Measurements from ENCODE around the gene KANSL1. TPM values are rescaled to one million over a fixed set of nuclear protein-coding genes. Genes with fewer than 3 reads are reported as not detected.
A peak's percentile ranks its signal among the peaks of the same experiment; 100 is the strongest.

KANSL1 gene
- total and polyA plus RNA-seq, 9 of the 15 experiments (the other 6 are each of a cell fraction or from before 2014, with no cell fraction given), result 3.6 to 55.4 (median 31.8) TPM

DNA sequence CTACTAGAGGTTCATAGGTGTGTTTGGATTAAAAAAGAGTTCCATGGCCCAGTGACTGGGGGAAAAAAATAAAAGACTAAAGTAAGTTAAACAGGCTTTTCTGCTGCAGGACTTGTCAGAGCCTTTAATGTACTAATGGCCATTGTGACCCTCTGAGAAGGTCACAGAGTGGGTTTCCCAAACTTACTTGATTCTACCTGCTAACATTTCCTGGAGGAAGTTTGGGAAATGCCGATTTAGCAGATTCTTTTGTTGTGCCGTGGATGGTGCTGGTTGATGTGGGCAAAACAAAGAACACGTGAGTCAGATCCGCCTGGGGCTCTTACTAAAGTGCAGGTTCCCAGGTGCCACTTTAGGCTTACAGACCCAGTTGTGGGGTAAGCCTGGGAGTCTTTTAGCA, 207.8 kb downstream of the KANSL1 start:
- FAIRE-seq, result no peak
- H3K27me3 ChIP-seq (ENCODE audit: control insufficient read depth in 2 of 2, insufficient read depth in 2 of 2, low read length in 2 of 2), result no peaks in the 10 kb centered on the region
- H2AFZ ChIP-seq (ENCODE audit: low read depth, low read length), result no peak overlapping the region
- BruUV-seq (replicated peaks), result no TSS peak
- intact Hi-C loops (cut with micrococcal nuclease), result no loop called here
- H3K4me2 ChIP-seq (ENCODE audit: insufficient read depth, low read length), result no peak overlapping the region
- POLR2A ChIA-PET, result no interaction called here
- CTCF ChIA-PET (ENCODE audit: low intra/inter-chr PET ratio), result no interaction called here
- H3K9ac ChIP-seq (ENCODE audit: insufficient read depth in 1 of 2, low read depth in 2 of 2, low read length in 2 of 2), result no peak overlapping the region
- ATAC-seq, result no peak
- in situ Hi-C loops (cut with MboI), result loop anchor here (25.0 kb wide), 1 partner anchor 852 kb away; no protein-coding TSS in a partner anchor
- no peaks in the 10 kb centered on the region for H3K9me1 ChIP-seq (ENCODE audit: control insufficient read depth, insufficient read depth, low read length)
- peaks cover 0 to 19% of the 10 kb centered on the region in 2 experiments; a peak in 2 of 5 replicates for H3K4me1 ChIP-seq (replicated peaks in 1 of 2; ENCODE audit: control insufficient read depth in 2 of 2, insufficient read depth in 2 of 2, low read length in 2 of 2)
- H3K4me3 ChIP-seq, result no peak overlapping the region
- no peak for DNase-seq (ENCODE audit: extremely low read depth in 1 of 4, low spot score in 3 of 4)
- H3K9me3 ChIP-seq (replicated peaks; ENCODE audit: control insufficient read depth, insufficient read depth, low read depth, low read length), result no peaks in the 10 kb centered on the region
- no peaks in the 10 kb centered on the region for H3K36me3 ChIP-seq (ENCODE audit: control insufficient read depth, insufficient read depth, low read length)
- WGBS (ENCODE audit: insufficient coverage, low coverage, missing lambda C conversion rate), result 54% methylated on average over 4 of the region's 4 CpGs
- H3K79me2 ChIP-seq (ENCODE audit: control insufficient read depth, insufficient read depth, low read length), result no peaks in the 10 kb centered on the region
- no peaks in the 10 kb centered on the region for H4K20me1 ChIP-seq (replicated peaks; ENCODE audit: control insufficient read depth, insufficient read depth, low read length)
- no peak overlapping the region for H3K27ac ChIP-seq (ENCODE audit: extremely low read depth, low read depth, low read length)
- TF ChIP-seq KDM1A (IDR thresholded peaks at IDR 0.05) (no peak), RNF2 (IDR thresholded peaks at IDR 0.05) (no peak), DNMT1 (IDR thresholded peaks at IDR 0.05) (0 out of 2 replicates have a peak, but pooled peaks have one; percentile 59), C11orf30 (IDR thresholded peaks at IDR 0.05; ENCODE audit: low read depth) (peak; percentile 30; the same call in 1 of the 2 replicates), RBM25 (IDR thresholded peaks at IDR 0.05; ENCODE audit: low read depth, low read length, severe bottlenecking) (peak; percentile 86), MAFG (tag; conservative IDR thresholded peaks at IDR 0.05) (0 out of 2 replicates have a peak, but pooled peaks have one; percentile 18), ZNF316 (IDR thresholded peaks at IDR 0.05) (peak; percentile 50), NR3C1 (CRISPR knock-in tag; IDR thresholded peaks at IDR 0.05) (no peak), ZNF239 (CRISPR knock-in tag; IDR thresholded peaks at IDR 0.05) (peak; percentile 99), TFAM (CRISPR knock-in tag; conservative IDR thresholded peaks at IDR 0.05) (no peak), MAFK (IDR thresholded peaks at IDR 0.05; ENCODE audit: low read length) (peak; percentile 18; the same call in 1 of the 2 replicates)
- TF ChIP-seq, protein P1, sequence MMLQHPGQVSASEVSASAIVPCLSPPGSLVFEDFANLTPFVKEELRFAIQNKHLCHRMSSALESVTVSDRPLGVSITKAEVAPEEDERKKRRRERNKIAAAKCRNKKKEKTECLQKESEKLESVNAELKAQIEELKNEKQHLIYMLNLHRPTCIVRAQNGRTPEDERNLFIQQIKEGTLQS (IDR thresholded peaks at IDR 0.05), result no peak
- TF ChIP-seq, protein P1 (CRISPR knock-in tag; conservative IDR thresholded peaks at IDR 0.05), result no peak
- TF ChIP-seq, protein P2, sequence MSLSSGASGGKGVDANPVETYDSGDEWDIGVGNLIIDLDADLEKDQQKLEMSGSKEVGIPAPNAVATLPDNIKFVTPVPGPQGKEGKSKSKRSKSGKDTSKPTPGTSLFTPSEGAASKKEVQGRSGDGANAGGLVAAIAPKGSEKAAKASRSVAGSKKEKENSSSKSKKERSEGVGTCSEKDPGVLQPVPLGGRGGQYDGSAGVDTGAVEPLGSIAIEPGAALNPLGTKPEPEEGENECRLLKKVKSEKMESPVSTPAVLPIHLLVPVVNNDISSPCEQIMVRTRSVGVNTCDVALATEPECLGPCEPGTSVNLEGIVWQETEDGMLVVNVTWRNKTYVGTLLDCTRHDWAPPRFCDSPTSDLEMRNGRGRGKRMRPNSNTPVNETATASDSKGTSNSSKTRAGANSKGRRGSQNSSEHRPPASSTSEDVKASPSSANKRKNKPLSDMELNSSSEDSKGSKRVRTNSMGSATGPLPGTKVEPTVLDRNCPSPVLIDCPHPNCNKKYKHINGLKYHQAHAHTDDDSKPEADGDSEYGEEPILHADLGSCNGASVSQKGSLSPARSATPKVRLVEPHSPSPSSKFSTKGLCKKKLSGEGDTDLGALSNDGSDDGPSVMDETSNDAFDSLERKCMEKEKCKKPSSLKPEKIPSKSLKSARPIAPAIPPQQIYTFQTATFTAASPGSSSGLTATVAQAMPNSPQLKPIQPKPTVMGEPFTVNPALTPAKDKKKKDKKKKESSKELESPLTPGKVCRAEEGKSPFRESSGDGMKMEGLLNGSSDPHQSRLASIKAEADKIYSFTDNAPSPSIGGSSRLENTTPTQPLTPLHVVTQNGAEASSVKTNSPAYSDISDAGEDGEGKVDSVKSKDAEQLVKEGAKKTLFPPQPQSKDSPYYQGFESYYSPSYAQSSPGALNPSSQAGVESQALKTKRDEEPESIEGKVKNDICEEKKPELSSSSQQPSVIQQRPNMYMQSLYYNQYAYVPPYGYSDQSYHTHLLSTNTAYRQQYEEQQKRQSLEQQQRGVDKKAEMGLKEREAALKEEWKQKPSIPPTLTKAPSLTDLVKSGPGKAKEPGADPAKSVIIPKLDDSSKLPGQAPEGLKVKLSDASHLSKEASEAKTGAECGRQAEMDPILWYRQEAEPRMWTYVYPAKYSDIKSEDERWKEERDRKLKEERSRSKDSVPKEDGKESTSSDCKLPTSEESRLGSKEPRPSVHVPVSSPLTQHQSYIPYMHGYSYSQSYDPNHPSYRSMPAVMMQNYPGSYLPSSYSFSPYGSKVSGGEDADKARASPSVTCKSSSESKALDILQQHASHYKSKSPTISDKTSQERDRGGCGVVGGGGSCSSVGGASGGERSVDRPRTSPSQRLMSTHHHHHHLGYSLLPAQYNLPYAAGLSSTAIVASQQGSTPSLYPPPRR (CRISPR knock-in tag; IDR thresholded peaks at IDR 0.05; ENCODE audit: borderline replicate concordance), result no peak

Data from K562 (cell line).